ENCODE measurements around the gene XPNPEP1. TPM values are rescaled to one million over a fixed set of nuclear protein-coding genes. Genes with fewer than 3 reads are reported as not detected.

The XPNPEP1 gene
- total RNA-seq, 1 donor from 2014 or later: 51.4 TPM

DNA sequence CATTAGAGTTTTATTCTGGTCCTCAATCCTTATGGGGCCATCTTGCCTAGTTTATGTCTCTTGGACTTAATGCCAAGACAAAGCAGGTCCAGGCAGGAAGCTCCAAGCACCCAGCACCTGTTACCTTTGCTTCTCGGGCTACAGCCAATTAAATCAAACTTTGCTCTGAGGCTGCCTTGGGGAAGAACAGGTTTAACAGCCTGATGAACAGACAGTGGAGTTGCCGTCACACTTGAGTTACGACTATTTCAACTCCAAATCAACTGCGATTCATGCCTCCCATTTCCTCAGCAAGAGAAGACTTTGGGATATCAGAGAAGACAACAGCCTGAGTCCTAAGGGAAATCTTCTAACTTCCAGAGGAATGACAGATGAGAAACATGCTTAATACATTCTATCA lies 62.2 kb downstream of the XPNPEP1 start:
- peaks cover 3% of the 10 kb centered on the region for H3K9me3 Mint-ChIP-seq (ENCODE audit: unreplicated experiment)
- peaks cover 15% of the 10 kb centered on the region for H3K4me1 Mint-ChIP-seq (ENCODE audit: low read depth, unreplicated experiment)
- DNase-seq: no peak
- peak overlapping the region; percentile 50 for H3K27ac Mint-ChIP-seq (ENCODE audit: unreplicated experiment)
- peaks cover 24% of the 10 kb centered on the region for H3K36me3 Mint-ChIP-seq (ENCODE audit: unreplicated experiment)
- no peak overlapping the region for H3K4me3 Mint-ChIP-seq (ENCODE audit: unreplicated experiment)
- TF ChIP-seq CTCF (IDR thresholded peaks at IDR 0.05; ENCODE audit: partially characterized antibody, unreplicated experiment): no peak
- H3K27me3 Mint-ChIP-seq (ENCODE audit: unreplicated experiment): peaks cover 2% of the 10 kb centered on the region

- H3K27me3 Mint-ChIP-seq (ENCODE audit: unreplicated experiment): peaks cover 2% of the 10 kb centered on the region
- DNase-seq: no peak
- H3K9me3 Mint-ChIP-seq (ENCODE audit: unreplicated experiment): peaks cover 3% of the 10 kb centered on the region
- H3K36me3 Mint-ChIP-seq (ENCODE audit: unreplicated experiment): peaks cover 15% of the 10 kb centered on the region
- no peak overlapping the region for H3K4me3 Mint-ChIP-seq (ENCODE audit: unreplicated experiment)
- no peak overlapping the region for H3K27ac Mint-ChIP-seq (ENCODE audit: unreplicated experiment)
- peaks cover 12% of the 10 kb centered on the region for H3K4me1 Mint-ChIP-seq (ENCODE audit: low read depth, unreplicated experiment)
- TF ChIP-seq CTCF (IDR thresholded peaks at IDR 0.05; ENCODE audit: partially characterized antibody, unreplicated experiment): no peak
Measured at GRCh38 chr10:109859221-109859620, 64.1 kb downstream of the XPNPEP1 start.

GRCh38 chr10:109855746-109856145 lies 67.6 kb downstream of the XPNPEP1 start:
- Mint-ChIP-seq H3K36me3 (ENCODE audit: unreplicated experiment) (no peaks in the 10 kb centered on the region), H3K9me3 (ENCODE audit: unreplicated experiment) (no peaks in the 10 kb centered on the region), H3K27me3 (ENCODE audit: unreplicated experiment) (peaks cover 4% of the 10 kb centered on the region), H3K4me1 (ENCODE audit: low read depth, unreplicated experiment) (peaks cover 8% of the 10 kb centered on the region), H3K27ac (ENCODE audit: unreplicated experiment) (no peak overlapping the region), H3K4me3 (ENCODE audit: unreplicated experiment) (no peak overlapping the region)
- DNase-seq: no peak
- TF ChIP-seq CTCF (IDR thresholded peaks at IDR 0.05; ENCODE audit: partially characterized antibody, unreplicated experiment): no peak

GRCh38 chr10:109853921-109854320 lies 69.4 kb downstream of the XPNPEP1 start:
- Mint-ChIP-seq H3K27ac (ENCODE audit: unreplicated experiment) (no peak overlapping the region), H3K36me3 (ENCODE audit: unreplicated experiment) (no peaks in the 10 kb centered on the region), H3K4me3 (ENCODE audit: unreplicated experiment) (no peak overlapping the region), H3K9me3 (ENCODE audit: unreplicated experiment) (no peaks in the 10 kb centered on the region), H3K4me1 (ENCODE audit: low read depth, unreplicated experiment) (no peaks in the 10 kb centered on the region), H3K27me3 (ENCODE audit: unreplicated experiment) (peaks cover 2% of the 10 kb centered on the region)
- no peak for TF ChIP-seq CTCF (IDR thresholded peaks at IDR 0.05; ENCODE audit: partially characterized antibody, unreplicated experiment)
- no peak for DNase-seq

- H3K4me1 Mint-ChIP-seq (ENCODE audit: low read depth, unreplicated experiment): no peaks in the 10 kb centered on the region
- no peak overlapping the region for H3K27ac Mint-ChIP-seq (ENCODE audit: unreplicated experiment)
- H3K9me3 Mint-ChIP-seq (ENCODE audit: unreplicated experiment): no peaks in the 10 kb centered on the region
Measured at GRCh38 chr10:109852475-109853037, 70.8 kb downstream of the XPNPEP1 start.

More at GRCh38 chr10:109852475-109853037, 70.8 kb downstream of the XPNPEP1 start:
- no peaks in the 10 kb centered on the region for H3K36me3 Mint-ChIP-seq (ENCODE audit: unreplicated experiment)
- DNase-seq: peak; percentile 89
- H3K4me3 Mint-ChIP-seq (ENCODE audit: unreplicated experiment): no peak overlapping the region
- H3K27me3 Mint-ChIP-seq (ENCODE audit: unreplicated experiment): peaks cover 2% of the 10 kb centered on the region
- TF ChIP-seq CTCF (IDR thresholded peaks at IDR 0.05; ENCODE audit: partially characterized antibody, unreplicated experiment): peak; percentile 74
